ENCODE results near the gene RBM33.

GRCh38 chr7:155814316-155815276, 170.1 kb downstream of the RBM33 start:
- TF ChIP-seq CTCF (IDR thresholded peaks at IDR 0.05; ENCODE audit: control extremely low read depth in 1 of 3, insufficient read depth in 1 of 3, low read depth in 1 of 3, low read length in 3 of 3) (no peak), GTF2F1 (IDR thresholded peaks at IDR 0.05; ENCODE audit: borderline replicate concordance, low read depth, low read length) (no peak)
